ENCODE measurements around the gene MUS81. TPM values are rescaled to one million over a fixed set of nuclear protein-coding genes. Genes with fewer than 3 reads are reported as not detected.
A peak's percentile ranks its signal among the peaks of the same experiment; 100 is the strongest.

MUS81 gene
- total and polyA plus RNA-seq, 5 experiments from 2014 or later, result 21.7 to 97.8 (median 26.5) TPM

GRCh38 chr11:65870706-65871681 lies 10.8 kb downstream of the MUS81 start:
- no peak for ATAC-seq
- Mint-ChIP-seq H3K4me1 (peaks cover 15 to 44% (median 36%) of the 10 kb centered on the region in 4 donors), H3K27me3 (no peaks in the 10 kb centered on the region), H3K9me3 (no peaks in the 10 kb centered on the region), H3K27ac (peak overlapping the region in 9 of 10 donors; percentile 33 to 86 (median 56)), H3K4me3 (peak overlapping the region in 7 of 10 donors; percentile 29 to 65 (median 54)), H3K36me3 (peaks cover 0 to 12% (median 2%) of the 10 kb centered on the region in 3 donors)
- POLR2A ChIA-PET, result interaction anchor here (1.0 to 15.0 kb wide), 5 partner anchors 9 to 333 kb away, joined by 5 to 209 read pairs (median 29); partner anchors contain the start of genes CCDC85B, CFL1, CTSW and FIBP
- no peak for DNase-seq

GRCh38 chr11:65871811-65872548 lies 11.7 kb downstream of the MUS81 start:
- Mint-ChIP-seq H3K27ac (peak overlapping the region in 4 of 10 donors; percentile 10 to 87 (median 54)), H3K27me3 (no peaks in the 10 kb centered on the region), H3K9me3 (no peaks in the 10 kb centered on the region), H3K36me3 (peaks cover 0 to 5% (median 0%) of the 10 kb centered on the region in 3 donors), H3K4me1 (peaks cover 15 to 50% (median 38%) of the 10 kb centered on the region in 4 donors), H3K4me3 (peak overlapping the region in 8 of 10 donors; percentile 14 to 62 (median 40))
- DNase-seq (no peak), ATAC-seq (no peak)
- POLR2A ChIA-PET, result interaction anchor here (1.0 to 15.0 kb wide), 5 partner anchors 8 to 334 kb away, joined by 5 to 209 read pairs (median 29); partner anchors contain the start of genes CCDC85B, CFL1, CTSW and FIBP

- H3K4me1 Mint-ChIP-seq, result peaks cover 19 to 56% (median 39%) of the 10 kb centered on the region in 4 donors
- no peaks in the 10 kb centered on the region for H3K27me3 Mint-ChIP-seq
- peak within 1 kb of the TSS; percentile 83 to 97 (median 94) for H3K27ac Mint-ChIP-seq
- DNase-seq, result peak in 1 of 10 donors; percentile 8
- peak within 1 kb of the TSS; percentile 82 to 94 (median 90) for H3K4me3 Mint-ChIP-seq
- ATAC-seq, result peak; percentile 4 to 16
- H3K36me3 Mint-ChIP-seq, result no peaks in the 10 kb centered on the region
- POLR2A ChIA-PET, result interaction anchor here (1.1 to 15.0 kb wide), 4 partner anchors 12 to 162 kb away, joined by 4 to 209 read pairs (median 100); partner anchors contain the start of genes CCDC85B, CFL1, FIBP and MUS81
- no peaks in the 10 kb centered on the region for H3K9me3 Mint-ChIP-seq
Measured at GRCh38 chr11:65872586-65873317, 12.5 kb downstream of the MUS81 start, which contains the start of gene EFEMP2. EFEMP2 (minus strand) TSS chr11:65872800; CDS start chr11:65872354, 446 bp downstream.

- Mint-ChIP-seq H3K4me1 (peaks cover 21 to 59% (median 45%) of the 10 kb centered on the region in 4 donors), H3K27ac (peak overlapping the region; percentile 83 to 97 (median 94)), H3K9me3 (no peaks in the 10 kb centered on the region), H3K36me3 (no peaks in the 10 kb centered on the region), H3K4me3 (peak overlapping the region; percentile 82 to 94 (median 90)), H3K27me3 (no peaks in the 10 kb centered on the region)
- peak; percentile 90 to 100 (median 97) for DNase-seq
- POLR2A ChIA-PET, result interaction anchor here (0.5 to 15.0 kb wide), 9 partner anchors 8 to 320 kb away, joined by 3 to 209 read pairs (median 4); partner anchors contain the start of genes CCDC85B, CFL1, FIBP and MUS81
- peak; percentile 83 to 92 for ATAC-seq
Measured at GRCh38 chr11:65873318-65874156, 13.3 kb downstream of the MUS81 start.

GRCh38 chr11:65879617-65880016 lies 19.4 kb downstream of the MUS81 start, which contains the start of gene CTSW:
CTSW (plus strand) TSS chr11:65879837; CDS start chr11:65879855, 18 bp downstream.
- H3K27me3 Mint-ChIP-seq, result no peaks in the 10 kb centered on the region
- H3K4me1 Mint-ChIP-seq, result peaks cover 19 to 75% (median 57%) of the 10 kb centered on the region in 4 donors
- ATAC-seq (peak; percentile 80 to 82), DNase-seq (peak in 7 of 10 donors; percentile 22 to 74 (median 47))
- peaks cover 0 to 18% (median 2%) of the 10 kb centered on the region in 3 donors for H3K36me3 Mint-ChIP-seq
- no peaks in the 10 kb centered on the region for H3K9me3 Mint-ChIP-seq
- POLR2A ChIA-PET, result interaction anchor here (0.6 to 16.8 kb wide), 6 partner anchors 10 to 167 kb away, joined by 3 to 405 read pairs (median 18); partner anchors contain the start of genes CCDC85B, CFL1, FIBP and KAT5
- H3K4me3 Mint-ChIP-seq, result peak within 1 kb of the TSS; percentile 80 to 89 (median 84)
- peak within 1 kb of the TSS; percentile 87 to 95 (median 92) for H3K27ac Mint-ChIP-seq

GRCh38 chr11:65880027-65880426 lies 19.8 kb downstream of the MUS81 start:
- Mint-ChIP-seq H3K9me3 (no peaks in the 10 kb centered on the region), H3K27me3 (no peaks in the 10 kb centered on the region), H3K4me1 (peaks cover 21 to 79% (median 61%) of the 10 kb centered on the region in 4 donors), H3K36me3 (peaks cover 0 to 20% (median 2%) of the 10 kb centered on the region in 3 donors), H3K27ac (peak overlapping the region; percentile 87 to 95 (median 92)), H3K4me3 (peak overlapping the region; percentile 80 to 89 (median 84))
- POLR2A ChIA-PET, result interaction anchor here (0.6 to 16.8 kb wide), 6 partner anchors 10 to 168 kb away, joined by 4 to 405 read pairs (median 18); partner anchors contain the start of genes CCDC85B, CFL1, FIBP and KAT5
- no peak for DNase-seq
- no peak for ATAC-seq

GRCh38 chr11:65880844-65881421 lies 20.7 kb downstream of the MUS81 start:
- no peaks in the 10 kb centered on the region for H3K9me3 Mint-ChIP-seq
- H3K27ac Mint-ChIP-seq, result peak overlapping the region; percentile 86 to 95 (median 92)
- H3K4me1 Mint-ChIP-seq, result peaks cover 22 to 86% (median 65%) of the 10 kb centered on the region in 4 donors
- peak overlapping the region; percentile 80 to 89 (median 84) for H3K4me3 Mint-ChIP-seq
- DNase-seq (no peak), ATAC-seq (no peak)
- peaks cover 0 to 27% (median 2%) of the 10 kb centered on the region in 3 donors for H3K36me3 Mint-ChIP-seq
- POLR2A ChIA-PET, result interaction anchor here (0.7 to 16.8 kb wide), 6 partner anchors 9 to 169 kb away, joined by 3 to 405 read pairs (median 18); partner anchors contain the start of genes CCDC85B, CFL1, FIBP and KAT5
- H3K27me3 Mint-ChIP-seq, result no peaks in the 10 kb centered on the region

- DNase-seq (no peak), ATAC-seq (no peak)
- POLR2A ChIA-PET, result interaction anchor here (0.8 to 16.8 kb wide), 4 partner anchors 7 to 21 kb away, joined by 4 to 405 read pairs (median 119); partner anchors contain the start of genes CCDC85B, CFL1, FIBP and MUS81
- peaks cover 0 to 33% (median 2%) of the 10 kb centered on the region in 3 donors for H3K36me3 Mint-ChIP-seq
- H3K4me3 Mint-ChIP-seq, result peak overlapping the region in 4 of 10 donors; percentile 18 to 32 (median 22)
- H3K9me3 Mint-ChIP-seq, result no peaks in the 10 kb centered on the region
- peaks cover 21 to 83% (median 72%) of the 10 kb centered on the region in 4 donors for H3K4me1 Mint-ChIP-seq
- H3K27ac Mint-ChIP-seq, result peak overlapping the region in 8 of 10 donors; percentile 28 to 95 (median 86)
- H3K27me3 Mint-ChIP-seq, result no peaks in the 10 kb centered on the region
Measured at GRCh38 chr11:65882120-65883057, 22.2 kb downstream of the MUS81 start.

Measured in naive thymus-derived CD8-positive, alpha-beta T cell (primary cell).